Sciatic nerve (tissue), 2 donors: ENCODE measurements around the gene BMI1. TPM values are rescaled to one million over a fixed set of nuclear protein-coding genes. Genes with fewer than 3 reads are reported as not detected.

ENCODE experiments used
- ATAC-seq: fragments of 200-7000 bp; cut with Tn5 transposase; one replicate; pipeline ENCODE4 v1.9.1; 2020; ENCODE audit warnings: mild to moderate bottlenecking, moderate library complexity
- DNase-seq: peaks from one replicate; pipeline ENCODE4 v3.0.0-alpha.2; 2020; ENCODE audit warnings: low spot score
- intact Hi-C: fragments of 100-400 bp; cut with DNase I; formaldehyde crosslinking; loops from one replicate; pipeline ENCODE4 v1.14.2; 2022
- total RNA-seq: library from RNA; stranded (reverse); fragmentation: NEBNext Ultra II Directional; extraction: Animal tissue kit (Norgen Biotek cat#: 25700); gene quantifications from one replicate; pipeline ENCODE4 v1.2.1, GENCODE V29; 2021
- donor health status: DM: no; HTN: no; CAD: no.
- donor health status: DM: no; HTN: no; CAD: no.

BMI1 gene
- total RNA-seq, 1 donor from 2014 or later = 62.7 TPM

GRCh38 chr10:22334414-22335172 lies 13.7 kb downstream of the BMI1 start:
- intact Hi-C loops = no loop called here
- DNase-seq (peak; percentile 59), ATAC-seq (peak; percentile 18)

GRCh38 chr10:22335173-22335933 lies 14.5 kb downstream of the BMI1 start:
- intact Hi-C loops = no loop called here
- DNase-seq = peak; percentile 72
- ATAC-seq = peak; percentile 59

GRCh38 chr10:22338185-22338900 lies 17.4 kb downstream of the BMI1 start:
- no peak for ATAC-seq
- DNase-seq = no peak
- intact Hi-C loops = no loop called here

- DNase-seq = no peak
- no peak for ATAC-seq
- intact Hi-C loops = no loop called here
Observed at GRCh38 chr10:22338931-22339330, 18.0 kb downstream of the BMI1 start.

- DNase-seq (no peak), ATAC-seq (no peak)
- intact Hi-C loops = no loop called here
Observed at GRCh38 chr10:22339761-22340328, 18.9 kb downstream of the BMI1 start.

GRCh38 chr10:22340329-22341189 lies 19.7 kb downstream of the BMI1 start:
- intact Hi-C loops = loop anchor here (1.0 kb wide), 1 partner anchor 24 kb away; the partner anchor contains the start of gene COMMD3
- ATAC-seq (peak; percentile 89), DNase-seq (peak; percentile 81)

- intact Hi-C loops = loop anchor here (1.0 kb wide), 1 partner anchor 25 kb away; the partner anchor contains the start of gene COMMD3
- DNase-seq (peak; percentile 78), ATAC-seq (peak; percentile 31)
Observed at GRCh38 chr10:22341190-22341925, 20.5 kb downstream of the BMI1 start.

GRCh38 chr10:22341926-22342196 lies 21.0 kb downstream of the BMI1 start:
- intact Hi-C loops = loop anchor here (1.0 kb wide), 1 partner anchor 26 kb away; the partner anchor contains the start of gene COMMD3
- ATAC-seq = no peak

GRCh38 chr10:22342421-22342820 lies 21.5 kb downstream of the BMI1 start:
- no peak for DNase-seq
- intact Hi-C loops = no loop called here
- ATAC-seq = no peak

More at GRCh38 chr10:22341926-22342196, 21.0 kb downstream of the BMI1 start:
- no peak for DNase-seq

GRCh38 chr10:22343731-22344130 lies 22.8 kb downstream of the BMI1 start:
- intact Hi-C loops = no loop called here
- DNase-seq (no peak), ATAC-seq (no peak)

GRCh38 chr10:22344249-22344648 lies 23.4 kb downstream of the BMI1 start:
- ATAC-seq (no peak), DNase-seq (no peak)
- intact Hi-C loops = no loop called here

- no peak for ATAC-seq
- DNase-seq = no peak
- intact Hi-C loops = no loop called here
Observed at GRCh38 chr10:22344781-22345300, 23.9 kb downstream of the BMI1 start.

GRCh38 chr10:22345301-22346095 lies 24.6 kb downstream of the BMI1 start, which contains the start of gene SPAG6:
SPAG6 (plus strand) TSS chr10:22345496; CDS start chr10:22345612, 116 bp downstream.
- peak; percentile 65 for DNase-seq
- ATAC-seq = no peak
- intact Hi-C loops = no loop called here

- ATAC-seq (no peak), DNase-seq (no peak)
- intact Hi-C loops = no loop called here
Observed at GRCh38 chr10:22346096-22346661, 25.3 kb downstream of the BMI1 start.

GRCh38 chr10:22349755-22350154 lies 28.9 kb downstream of the BMI1 start:
- intact Hi-C loops = no loop called here
- ATAC-seq (no peak), DNase-seq (no peak)

- intact Hi-C loops = no loop called here
- DNase-seq = no peak
- no peak for ATAC-seq
Observed at GRCh38 chr10:22351131-22351703, 30.3 kb downstream of the BMI1 start.
